NCI-H2227 (cell line): Measurements from ENCODE around the gene ZNF562.
A peak's percentile ranks its signal among the peaks of the same experiment; 100 is the strongest.

Source experiments
- DNase-seq: peaks from one replicate; lab custom pipeline; 2025; ENCODE audit not compliant: unreplicated experiment; lab: John Stamatoyannopoulos, UW

ZNF562 gene

GRCh38 chr19:9645472-9645871 is 29.4 kb downstream of the ZNF562 start:
- DNase-seq = no peak

- no peak for DNase-seq
Observed at GRCh38 chr19:9644472-9644871, 30.4 kb downstream of the ZNF562 start.

GRCh38 chr19:9641810-9642209 is 33.1 kb downstream of the ZNF562 start:
- DNase-seq = no peak

- DNase-seq = no peak
Observed at GRCh38 chr19:9640956-9641355, 33.9 kb downstream of the ZNF562 start.

GRCh38 chr19:9636018-9636417 is 38.9 kb downstream of the ZNF562 start:
- DNase-seq = no peak

GRCh38 chr19:9627856-9628255 is 47.0 kb downstream of the ZNF562 start:
- no peak for DNase-seq

- no peak for DNase-seq
Observed at GRCh38 chr19:9622531-9622930, 52.4 kb downstream of the ZNF562 start.

GRCh38 chr19:9621156-9622037 is 53.5 kb downstream of the ZNF562 start, which contains the start of gene ZNF561:
Gene ZNF561 (minus strand): TSS chr19:9621232. CDS start chr19:9619456, 1,776 bp downstream.
- DNase-seq = peak; percentile 86

- DNase-seq = no peak
Observed at GRCh38 chr19:9620842-9621155, 54.1 kb downstream of the ZNF562 start.

DNA sequence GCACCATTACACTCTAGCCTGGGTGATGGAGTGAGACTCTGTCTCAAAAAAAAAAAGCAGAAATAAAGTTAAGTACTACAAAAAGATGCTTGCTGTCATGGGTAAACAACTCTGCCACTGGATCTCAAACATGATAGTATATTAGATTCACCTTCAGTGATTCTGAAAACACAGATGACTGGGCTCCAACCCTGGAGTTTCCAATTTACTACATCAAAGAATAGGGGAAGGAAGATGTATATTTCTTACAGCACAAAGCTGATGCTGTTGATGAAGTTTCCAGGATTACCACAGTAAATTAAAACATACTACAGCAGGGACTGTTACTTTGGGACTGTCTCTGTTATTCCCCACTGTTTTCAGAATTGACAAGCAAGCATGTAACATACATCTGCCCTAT is 59.1 kb downstream of the ZNF562 start:
- DNase-seq = no peak

GRCh38 chr19:9610484-9611113 is 64.3 kb downstream of the ZNF562 start:
- DNase-seq = no peak

GRCh38 chr19:9608912-9609311 is 66.0 kb downstream of the ZNF562 start:
- no peak for DNase-seq

GRCh38 chr19:9597027-9597426 is 77.9 kb downstream of the ZNF562 start:
- DNase-seq = no peak
